OCI-LY1 (cell line): ENCODE results near the gene BIN1.

Experiments used
- EZH2 ChIP-seq: fragments of 200-600 bp; sonication (generic), shearing (Covaris generic); IDR thresholded peaks from 2 replicates; pipeline ENCODE4 v1.8.0; 2017; ENCODE audit warnings: borderline replicate concordance, mixed run types, mild to moderate bottlenecking, antibody characterized with exemption, low read length, moderate library complexity, mixed read lengths
- TF ChIP-seq, protein P1 (sequence below): fragments of 200-600 bp; sonication (generic), shearing (Covaris generic); IDR thresholded peaks from 2 replicates; pipeline ENCODE4 v1.5.1; 2017; ENCODE audit warnings: mild to moderate bottlenecking, antibody characterized with exemption, low read length, moderate library complexity, mixed read lengths

DNA sequence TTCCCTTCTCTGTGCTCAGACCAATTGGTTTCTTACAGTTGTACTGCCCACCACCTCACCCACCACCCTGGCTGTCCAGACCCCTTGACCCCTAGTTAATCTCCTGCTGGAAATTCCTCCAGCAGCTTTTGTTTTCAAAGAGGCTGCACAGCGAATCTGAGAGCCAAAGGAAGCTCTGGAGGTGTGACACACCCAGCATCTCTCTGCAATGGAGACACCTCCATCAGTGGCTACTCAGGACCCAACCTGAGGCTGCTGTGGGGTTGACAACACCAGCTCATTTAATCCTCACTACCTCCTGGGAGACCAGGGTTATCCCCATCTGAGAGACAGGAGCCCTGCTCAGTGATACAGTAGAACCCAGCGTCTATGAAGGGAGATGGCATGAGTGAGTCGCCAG, 86.4 kb downstream of the BIN1 start:
- no peak for TF ChIP-seq EZH2
- TF ChIP-seq, protein P1, sequence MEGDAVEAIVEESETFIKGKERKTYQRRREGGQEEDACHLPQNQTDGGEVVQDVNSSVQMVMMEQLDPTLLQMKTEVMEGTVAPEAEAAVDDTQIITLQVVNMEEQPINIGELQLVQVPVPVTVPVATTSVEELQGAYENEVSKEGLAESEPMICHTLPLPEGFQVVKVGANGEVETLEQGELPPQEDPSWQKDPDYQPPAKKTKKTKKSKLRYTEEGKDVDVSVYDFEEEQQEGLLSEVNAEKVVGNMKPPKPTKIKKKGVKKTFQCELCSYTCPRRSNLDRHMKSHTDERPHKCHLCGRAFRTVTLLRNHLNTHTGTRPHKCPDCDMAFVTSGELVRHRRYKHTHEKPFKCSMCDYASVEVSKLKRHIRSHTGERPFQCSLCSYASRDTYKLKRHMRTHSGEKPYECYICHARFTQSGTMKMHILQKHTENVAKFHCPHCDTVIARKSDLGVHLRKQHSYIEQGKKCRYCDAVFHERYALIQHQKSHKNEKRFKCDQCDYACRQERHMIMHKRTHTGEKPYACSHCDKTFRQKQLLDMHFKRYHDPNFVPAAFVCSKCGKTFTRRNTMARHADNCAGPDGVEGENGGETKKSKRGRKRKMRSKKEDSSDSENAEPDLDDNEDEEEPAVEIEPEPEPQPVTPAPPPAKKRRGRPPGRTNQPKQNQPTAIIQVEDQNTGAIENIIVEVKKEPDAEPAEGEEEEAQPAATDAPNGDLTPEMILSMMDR, result no peak
